ENCODE measurements around the gene TMSB4X. TPM values are rescaled to one million over a fixed set of nuclear protein-coding genes. Genes with fewer than 3 reads are reported as not detected.

TMSB4X gene
- total RNA-seq, 1 experiment from 2014 or later: 2,595 TPM

GRCh38 chrX:13013363-13014110, 38.6 kb downstream of the TMSB4X start:
- Mint-ChIP-seq H3K4me1 (peaks cover 28% of the 10 kb centered on the region), H3K36me3 (no peaks in the 10 kb centered on the region), H3K27ac (no peak overlapping the region; the same call in 1 of the 2 replicates), H3K27me3 (ENCODE audit: low read depth) (no peaks in the 10 kb centered on the region), H3K4me3 (no peak overlapping the region), H3K9me3 (no peaks in the 10 kb centered on the region)
- DNase-seq (ENCODE audit: low spot score): no peak
- POLR2A ChIA-PET: no interaction called here
- CTCF ChIA-PET: interaction anchor here (1.1 kb wide), 1 partner anchor 67 kb away, joined by 3 read pairs; no protein-coding TSS in a partner anchor
- ATAC-seq: no peak; the same call in 1 of the 2 replicates
- TF ChIP-seq MYBL2 (CRISPR knock-in tag; IDR thresholded peaks at IDR 0.05): no peak
- no peak for TF ChIP-seq AFF4 (CRISPR knock-in tag; IDR thresholded peaks at IDR 0.05; ENCODE audit: borderline replicate concordance)
- TF ChIP-seq E2F4 (CRISPR knock-in tag; IDR thresholded peaks at IDR 0.05; ENCODE audit: borderline replicate concordance, low read depth): no peak
- no peak for TF ChIP-seq AR (CRISPR knock-in tag; IDR thresholded peaks at IDR 0.05)
- TF ChIP-seq GTF2I (CRISPR knock-in tag; conservative IDR thresholded peaks at IDR 0.05): no peak
- no peak for TF ChIP-seq NFYB (CRISPR knock-in tag; conservative IDR thresholded peaks at IDR 0.05; ENCODE audit: low read depth)
- no peak for TF ChIP-seq NFE2L1 (CRISPR knock-in tag; IDR thresholded peaks at IDR 0.05)
- no peak for TF ChIP-seq E2F5 (CRISPR knock-in tag; IDR thresholded peaks at IDR 0.05)
- no peak for TF ChIP-seq ZNF423 (CRISPR knock-in tag; IDR thresholded peaks at IDR 0.05)
- no peak for TF ChIP-seq OVOL2 (CRISPR knock-in tag; IDR thresholded peaks at IDR 0.05; ENCODE audit: borderline replicate concordance)
- no peak for TF ChIP-seq CBFB (CRISPR knock-in tag; IDR thresholded peaks at IDR 0.05; ENCODE audit: low read depth)
- no peak for TF ChIP-seq ZNF512 (CRISPR knock-in tag; IDR thresholded peaks at IDR 0.05; ENCODE audit: borderline replicate concordance)
- TF ChIP-seq ZNF138 (CRISPR knock-in tag; conservative IDR thresholded peaks at IDR 0.05): no peak
- no peak for TF ChIP-seq NR3C1 (CRISPR knock-in tag; conservative IDR thresholded peaks at IDR 0.05; ENCODE audit: low read depth)
